Kidney (tissue), 14 donors: Measurements from ENCODE around the gene KCTD21. TPM values are rescaled to one million over a fixed set of nuclear protein-coding genes. Genes with fewer than 3 reads are reported as not detected.

Experiments
- DNase-seq, 5 donors: peaks; one replicate each; pipeline ENCODE4 v3.0.0-alpha.2; 2013 to 2020
- FAIRE-seq: peaks from 2 replicates; lab custom pipeline; 2012; peaks lifted over from hg19 to GRCh38; lab: Jason Lieb, UNC
- H3K27ac ChIP-seq, 2 donors: one replicate each; pipeline ENCODE4 v1.7.0; 2013; ENCODE audit warnings: low read depth in 2 of 2, low read length in 2 of 2, inconsistent platforms in 1 of 2
- H3K27me3 ChIP-seq: one replicate; pipeline ENCODE4 v1.7.1; 2013; ENCODE audit warnings: low read length, inconsistent platforms; ENCODE audit not compliant: control insufficient read depth, insufficient read depth
- H3K36me3 ChIP-seq, 3 donors: one replicate each; pipeline versions ENCODE4 v1.7.0 to v1.7.1; 2013; ENCODE audit warnings: low read length in 3 of 3, control low read depth in 1 of 3, inconsistent platforms in 1 of 3; ENCODE audit not compliant: insufficient read depth in 3 of 3, control insufficient read depth in 2 of 3
- H3K4me1 ChIP-seq, 3 donors: one replicate each; pipeline versions ENCODE4 v1.7.0 to v1.7.1; 2013; ENCODE audit warnings: low read length in 3 of 3, inconsistent platforms in 1 of 3, low read depth in 1 of 3; ENCODE audit not compliant: control insufficient read depth in 2 of 3, insufficient read depth in 2 of 3
- H3K4me3 ChIP-seq, 3 donors: one replicate each; pipeline versions ENCODE4 v1.7.0 to v1.8.1; 2013; ENCODE audit warnings: low read length in 3 of 3, control low read depth in 1 of 3, inconsistent platforms in 1 of 3
- H3K9ac ChIP-seq, 3 donors: one replicate each; pipeline versions ENCODE4 v1.7.0 to v1.7.1; 2013; ENCODE audit warnings: low read length in 3 of 3, control low read depth in 1 of 3, inconsistent platforms in 1 of 3
- H3K9me3 ChIP-seq, 3 donors: one replicate each; pipeline versions ENCODE4 v1.7.0 to v1.7.1; 2013; ENCODE audit warnings: low read length in 3 of 3, control low read depth in 1 of 3, inconsistent platforms in 1 of 3; ENCODE audit not compliant: control insufficient read depth in 2 of 3, insufficient read depth in 1 of 3
- CTCF ChIP-seq: IDR thresholded peaks from 3 replicates; pipeline ENCODE4 v1.5.1; 2012; ENCODE audit warnings: mild to moderate bottlenecking, moderate library complexity, borderline replicate concordance; ENCODE audit not compliant: insufficient read depth; ENCODE audit errors: extremely low read depth
- intact Hi-C: fragments of 100-400 bp; cut with DNase I; formaldehyde crosslinking; loops from one replicate; pipeline ENCODE4 v1.11.1; 2022
- polyA plus RNA-seq: library from polyadenylated mRNA; stranded (reverse); fragments of 350-450 nt; fragmentation: Illumina TruSeq; extraction: RNeasy Lipid Tissue Mini Kit (QIAGEN cat#74804); gene quantifications from one replicate; pipeline ENCODE4 v1.2.3, GENCODE V29; 2014; ENCODE audit warnings: low read depth, low replicate concordance; ENCODE audit not compliant: insufficient read depth
- total RNA-seq: library from RNA; stranded (reverse); fragmentation: NEBNext Ultra II Directional; extraction: Animal tissue kit (Norgen Biotek cat#: 25700); gene quantifications from one replicate; pipeline ENCODE4 v1.2.1, GENCODE V29; 2021
- donor health status: control.
- donor health status: control.
- donor health status: control.
- donor health status: control.
- donor health status: control.
- donor health status: DM: yes; HTN: yes; CAD: no.
- donor health status: Normal renal cell carcinoma (clear cell type).

Gene KCTD21
- total and polyA plus RNA-seq, 2 donors from 2014 or later, result 6.0 to 7.9 TPM

- Histone ChIP-seq H3K4me3 (peak overlapping the region; percentile 74 to 93 (median 87)), H3K27me3 (no peaks in the 10 kb centered on the region), H3K4me1 (peaks cover 0 to 24% (median 14%) of the 10 kb centered on the region in 3 donors), H3K9me3 (no peaks in the 10 kb centered on the region), H3K27ac (peak overlapping the region; percentile 82 to 85), H3K36me3 (peaks cover 0 to under 1% (median 0%) of the 10 kb centered on the region in 3 donors), H3K9ac (peak overlapping the region; percentile 22 to 79 (median 57))
- TF ChIP-seq CTCF, result no peak
- FAIRE-seq (no peak), DNase-seq (no peak)
- intact Hi-C loops, result no loop called here
Observed at GRCh38 chr11:78187366-78188285, 800 bp downstream of the KCTD21 start.

- Histone ChIP-seq H3K27me3 (no peaks in the 10 kb centered on the region), H3K9me3 (no peaks in the 10 kb centered on the region), H3K36me3 (peaks cover 0 to 3% (median 0%) of the 10 kb centered on the region in 3 donors), H3K4me3 (no peak overlapping the region), H3K4me1 (no peaks in the 10 kb centered on the region), H3K9ac (no peak overlapping the region), H3K27ac (no peak overlapping the region)
- intact Hi-C loops, result no loop called here
- DNase-seq (no peak), FAIRE-seq (no peak)
- TF ChIP-seq CTCF, result no peak
Observed at GRCh38 chr11:78181185-78181584, 7.2 kb downstream of the KCTD21 start.

GRCh38 chr11:78180751-78181150 lies 7.7 kb downstream of the KCTD21 start:
- Histone ChIP-seq H3K4me1 (no peaks in the 10 kb centered on the region), H3K27me3 (no peaks in the 10 kb centered on the region), H3K4me3 (no peak overlapping the region), H3K9me3 (no peaks in the 10 kb centered on the region), H3K27ac (no peak overlapping the region), H3K36me3 (peaks cover 0 to 3% (median 0%) of the 10 kb centered on the region in 3 donors), H3K9ac (no peak overlapping the region)
- FAIRE-seq (no peak), DNase-seq (no peak)
- TF ChIP-seq CTCF, result no peak
- intact Hi-C loops, result no loop called here
